IPS-NIHi11 (cell line): ENCODE results near the gene GNAL.
"Not testable (repeated sequence)": the region's sequence is repeated elsewhere in the genome, so short reads cannot be mapped to it uniquely, and the experiment has no call there.

Experiments
- DNase-seq: peaks from one replicate; pipeline ENCODE4 v3.0.0; 2012; ENCODE audit warnings: mixed read lengths, low spot score

GNAL gene

DNA sequence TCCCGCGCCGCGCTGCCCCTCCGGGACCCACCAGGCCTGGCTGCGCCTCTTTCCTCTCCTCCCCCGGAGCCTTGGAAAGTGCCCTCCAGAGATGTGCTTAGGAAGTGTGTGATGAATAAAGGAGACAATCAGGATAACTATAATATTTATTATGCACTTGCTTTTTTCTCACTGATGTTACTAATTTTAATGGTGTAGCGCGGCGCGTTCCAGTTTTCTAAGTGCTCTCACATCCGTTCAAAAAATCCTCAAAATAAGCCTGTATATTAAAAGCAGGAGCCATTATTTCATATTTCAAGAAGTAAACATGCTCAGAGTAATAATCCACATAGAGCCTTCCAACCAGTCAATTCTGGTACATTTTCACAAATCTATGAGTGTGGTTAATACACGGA is 220.0 kb downstream of the GNAL start:
- DNase-seq: no peak

DNA sequence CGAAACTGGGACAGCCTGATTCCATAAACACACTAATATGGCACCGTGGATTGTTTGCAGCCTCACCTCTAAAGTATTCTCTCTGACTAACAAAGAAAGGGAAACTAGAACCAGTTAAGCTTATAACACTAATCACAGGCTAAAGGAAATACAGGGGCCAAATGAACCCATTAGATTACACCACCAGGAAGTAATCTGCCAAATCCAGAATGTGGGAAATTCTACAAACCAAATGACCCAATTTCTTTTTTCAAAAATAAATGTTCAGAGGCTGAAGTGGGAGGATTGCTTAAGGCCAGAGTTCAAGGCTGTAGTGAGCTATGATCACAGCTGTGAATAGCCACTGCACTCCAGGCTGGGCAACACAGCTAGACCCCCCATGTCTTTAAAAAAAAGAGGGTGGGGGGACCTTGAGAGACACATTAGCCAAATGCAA is 220.5 kb downstream of the GNAL start:
- DNase-seq: no peak

DNA sequence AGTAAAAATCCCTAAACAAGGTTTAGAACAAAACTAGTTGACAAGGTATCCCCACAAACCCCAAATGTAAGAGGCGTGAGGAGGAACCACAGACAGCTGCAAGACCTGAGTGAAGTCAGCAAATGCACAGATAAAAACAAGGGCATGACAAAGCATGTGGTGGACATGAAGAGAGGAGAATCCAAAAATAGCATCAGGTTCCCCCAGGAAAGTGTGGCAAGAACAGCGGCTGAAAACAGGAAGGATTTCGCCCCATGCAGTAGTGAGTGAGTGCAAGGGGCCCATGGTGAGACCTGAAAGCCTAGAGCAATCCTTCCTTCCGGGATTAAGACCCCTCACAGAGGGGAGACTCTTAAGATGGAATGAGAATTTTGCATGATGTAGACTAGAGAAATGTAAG is 227.8 kb downstream of the GNAL start:
- DNase-seq: not testable (repeated sequence)

DNA sequence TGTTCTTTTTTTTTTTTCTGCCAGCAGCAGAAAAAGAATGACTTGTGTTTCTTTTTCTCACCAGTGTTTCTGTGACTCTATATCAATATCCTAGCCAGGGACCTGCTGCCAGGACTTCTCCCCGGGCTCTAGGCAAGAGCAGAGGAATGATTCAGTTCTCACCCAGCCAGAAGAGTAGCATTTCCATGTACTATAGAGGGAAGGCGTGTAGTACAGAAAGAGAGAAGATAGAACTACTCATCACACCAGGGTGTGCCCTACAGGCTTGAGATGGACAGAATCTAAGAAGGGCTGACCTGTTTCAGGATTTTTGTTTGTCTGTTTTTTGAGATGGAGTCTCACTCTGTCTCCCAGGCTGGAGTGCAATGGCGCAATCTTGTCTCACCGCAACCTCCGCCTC is 230.5 kb downstream of the GNAL start:
- not testable (repeated sequence) for DNase-seq

DNA sequence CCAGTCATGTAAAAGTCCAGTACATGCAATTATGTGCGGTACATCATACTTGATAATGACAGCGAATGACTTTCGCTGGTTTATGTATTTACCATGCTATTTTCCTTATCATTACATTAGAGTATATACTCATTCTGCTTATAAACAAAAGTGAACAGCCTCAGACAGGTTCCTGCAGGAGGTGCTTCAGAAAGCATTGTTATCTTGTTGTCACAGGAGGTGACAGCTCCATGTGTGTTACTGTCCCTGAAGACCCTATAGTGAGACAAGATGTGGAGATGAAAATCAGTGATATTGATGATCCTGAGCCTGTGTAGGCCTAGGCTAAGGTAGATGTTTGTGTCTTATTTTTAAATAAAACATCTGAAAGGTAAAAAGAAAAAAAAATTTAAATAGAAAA is 234.4 kb downstream of the GNAL start:
- no peak for DNase-seq

DNA sequence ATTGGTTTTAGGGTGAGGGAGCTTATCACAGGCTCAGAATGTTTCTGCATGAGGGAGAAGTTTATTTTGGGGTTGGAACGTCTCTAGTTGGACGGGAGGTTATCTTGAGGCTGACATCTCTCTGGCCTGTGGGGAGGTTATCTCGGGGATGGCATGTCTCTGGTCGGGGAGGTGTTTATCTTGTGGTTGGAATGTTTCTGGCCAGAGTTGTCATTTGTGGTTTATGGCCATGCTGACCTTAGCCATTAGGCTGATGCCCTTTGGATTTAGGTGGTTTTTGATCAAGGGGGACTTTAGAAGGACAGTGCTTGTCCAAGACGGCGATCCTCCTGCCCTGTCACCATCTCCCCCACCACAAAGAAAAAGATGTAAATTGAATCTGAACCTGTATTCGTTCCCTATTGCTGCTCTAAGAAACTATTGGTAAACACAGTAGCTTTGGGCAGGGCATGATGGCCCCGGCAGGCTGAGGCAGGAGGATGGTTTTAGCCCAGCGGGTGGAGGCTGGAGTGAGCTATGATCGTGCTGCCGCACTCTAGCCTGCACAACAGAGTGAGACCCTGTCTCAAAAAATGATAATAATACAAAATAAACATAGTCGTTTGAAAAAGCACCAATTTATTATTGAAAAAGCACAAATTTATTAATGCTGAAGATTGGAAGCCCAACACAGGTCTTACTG is 236.9 kb downstream of the GNAL start:
- DNase-seq: no peak

DNA sequence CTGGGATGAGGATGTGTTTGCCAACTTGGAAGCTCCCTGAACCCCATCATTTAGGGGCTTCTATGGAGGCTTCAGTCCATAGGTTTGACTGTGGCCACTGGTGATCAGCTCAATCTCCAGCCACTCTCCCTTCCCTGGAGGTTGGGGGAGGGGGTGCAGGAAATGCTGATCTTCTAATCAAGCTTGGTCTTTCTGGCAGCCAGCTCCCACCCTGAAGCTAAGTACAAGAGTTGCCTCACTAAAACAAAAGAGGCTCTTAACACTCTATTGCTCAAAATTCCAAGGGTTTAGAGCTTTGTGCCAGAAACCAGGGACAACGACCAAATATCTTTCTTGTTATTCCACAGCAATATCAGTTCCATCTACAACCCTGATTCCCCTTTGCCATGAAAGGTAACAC is 238.4 kb downstream of the GNAL start:
- DNase-seq: no peak

DNA sequence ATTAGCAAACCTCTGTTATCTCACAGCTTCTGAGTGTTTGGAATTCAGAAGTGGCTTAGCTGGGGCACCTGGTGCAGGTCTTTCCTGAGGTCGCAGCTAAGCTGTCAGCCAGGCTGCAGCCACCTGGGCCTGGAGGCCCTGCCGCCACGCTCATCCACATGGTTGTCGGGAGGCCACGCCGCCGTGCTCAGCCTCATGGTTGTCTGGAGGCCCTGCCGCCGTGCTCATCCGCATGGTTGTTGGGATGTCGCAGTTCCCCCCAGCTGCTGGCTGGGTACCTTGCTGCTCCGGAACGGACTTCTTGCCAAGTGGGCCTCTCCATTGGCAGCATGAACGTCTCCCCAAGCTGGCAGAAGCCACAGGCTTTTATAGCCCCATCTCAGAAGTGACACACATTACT is 243.3 kb downstream of the GNAL start:
- no peak for DNase-seq
